Esophagus squamous epithelium (tissue), 4 donors: ENCODE results near the gene PDS5A.
"Not testable (repeated sequence)": the region's sequence is repeated elsewhere in the genome, so short reads cannot be mapped to it uniquely, and the experiment has no call there.

Experiments used
- CTCF ChIP-seq, 6 experiments: fragments of 450-650 bp in 4 of 6; fragments of 200-600 bp in 2 of 6; sonication (generic) in 2 of 6; IDR thresholded peaks; one replicate each; pipeline ENCODE4 v1.5.1; 2016 to 2019; ENCODE audit warnings: antibody characterized with exemption in 6 of 6, mild to moderate bottlenecking in 4 of 6, moderate library complexity in 4 of 6
- POLR2A ChIP-seq, 4 donors: fragments of 450-650 bp; IDR thresholded peaks; one replicate each; pipeline ENCODE4 v1.6.1; 2017; ENCODE audit warnings: antibody characterized with exemption in 4 of 4, mild to moderate bottlenecking in 4 of 4, moderate library complexity in 3 of 4

DNA sequence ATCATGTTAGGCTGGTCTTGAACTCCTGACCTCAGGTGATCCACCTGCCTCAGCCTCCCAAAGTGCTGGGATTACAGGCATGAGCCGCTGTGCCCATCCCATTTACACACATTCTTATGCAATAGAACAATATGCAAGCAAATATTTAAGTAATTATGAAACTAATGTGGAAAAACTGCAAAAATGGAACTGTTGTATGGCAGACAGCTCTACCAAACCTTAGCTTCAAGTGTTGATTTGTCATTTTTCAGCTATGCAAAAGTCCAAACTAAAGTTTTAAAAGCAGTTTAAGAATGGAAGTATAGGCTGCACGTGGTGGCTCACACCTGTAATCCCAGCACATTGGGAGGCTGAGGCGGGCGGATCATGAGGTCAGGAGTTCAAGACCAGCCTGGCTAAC, 11.7 kb upstream of the PDS5A start:
- TF ChIP-seq CTCF, POLR2A (IDR thresholded peaks at IDR 0.05): not testable (repeated sequence)
